IPS-NIHi11 (cell line): ENCODE data around the gene ZDHHC21.
"Not testable (repeated sequence)": the region's sequence is repeated elsewhere in the genome, so short reads cannot be mapped to it uniquely, and the experiment has no call there.

ENCODE experiments used
- DNase-seq: peaks from one replicate; pipeline ENCODE4 v3.0.0; 2012; ENCODE audit warnings: mixed read lengths, low spot score

ZDHHC21 gene

DNA sequence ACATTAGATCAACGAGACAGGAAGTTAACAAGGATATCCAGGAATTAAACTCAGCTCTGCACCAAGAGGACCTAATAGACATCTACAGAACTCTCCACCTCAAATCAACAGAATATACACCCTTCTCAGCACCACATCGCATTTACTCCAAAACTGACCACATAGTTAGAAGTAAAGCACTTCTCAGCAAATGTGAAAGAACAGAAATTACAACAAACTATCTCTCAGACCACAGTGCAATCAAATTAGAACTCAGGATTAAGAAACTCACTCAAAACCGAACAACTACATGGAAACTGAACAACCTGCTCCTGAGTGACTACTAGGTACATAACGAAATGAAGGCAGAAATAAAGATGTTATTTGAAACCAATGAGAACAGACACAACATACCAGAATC is 10.6 kb downstream of the ZDHHC21 start:
- DNase-seq: not testable (repeated sequence)

DNA sequence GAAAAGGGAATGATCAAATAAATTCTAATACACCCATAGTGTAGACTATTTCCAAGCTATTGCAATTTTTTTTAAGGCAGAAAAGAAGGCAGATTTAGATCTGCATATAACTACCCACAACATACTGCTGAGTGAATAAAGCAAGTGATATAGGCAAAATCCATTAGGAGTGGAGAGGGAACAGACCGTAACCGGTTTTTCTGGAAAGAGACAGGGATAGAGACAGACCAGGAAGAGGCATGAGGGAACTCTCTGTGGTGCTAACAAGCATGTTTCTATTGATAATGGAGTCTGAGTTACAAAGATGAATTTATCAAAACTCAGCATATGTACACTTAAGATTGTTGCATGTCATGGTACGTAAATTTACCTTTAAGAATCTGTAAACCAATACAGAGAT is 14.5 kb downstream of the ZDHHC21 start:
- no peak for DNase-seq

DNA sequence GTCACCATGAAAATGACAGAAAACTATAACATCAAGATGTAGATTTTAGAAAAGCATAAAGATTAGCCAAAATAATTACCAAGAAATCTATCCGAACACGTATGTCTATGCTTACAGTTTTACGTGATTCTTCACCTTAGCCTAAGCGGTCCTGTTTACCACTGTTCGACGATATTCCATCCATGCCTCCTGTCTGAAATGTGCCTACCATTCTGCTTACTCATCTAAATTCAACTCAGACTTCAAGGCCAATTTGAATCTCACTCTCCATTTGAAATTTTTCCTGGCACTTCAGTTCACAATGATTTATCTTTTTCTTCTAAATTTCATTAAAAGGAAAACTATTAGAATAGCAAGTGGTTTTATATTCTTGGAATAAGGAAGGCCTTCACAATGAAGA is 15.4 kb downstream of the ZDHHC21 start:
- DNase-seq: no peak

DNA sequence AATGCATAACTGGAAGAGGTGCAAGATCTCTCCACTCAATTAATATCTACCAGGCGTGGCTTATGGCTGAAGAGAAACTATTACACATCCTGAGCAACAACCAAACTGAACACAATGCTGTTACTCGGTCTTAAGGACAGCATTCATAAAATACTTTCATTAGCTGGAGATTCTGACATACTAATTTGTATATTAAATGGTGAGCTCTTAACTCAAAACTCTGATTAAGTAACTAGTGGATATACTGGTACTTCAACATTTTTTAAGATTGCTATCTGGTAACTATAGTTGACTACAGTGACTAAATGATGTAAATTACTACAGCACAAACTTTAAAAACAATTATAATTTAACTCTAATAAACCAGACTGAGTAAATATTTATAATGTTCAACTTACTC is 15.8 kb downstream of the ZDHHC21 start:
- no peak for DNase-seq

DNA sequence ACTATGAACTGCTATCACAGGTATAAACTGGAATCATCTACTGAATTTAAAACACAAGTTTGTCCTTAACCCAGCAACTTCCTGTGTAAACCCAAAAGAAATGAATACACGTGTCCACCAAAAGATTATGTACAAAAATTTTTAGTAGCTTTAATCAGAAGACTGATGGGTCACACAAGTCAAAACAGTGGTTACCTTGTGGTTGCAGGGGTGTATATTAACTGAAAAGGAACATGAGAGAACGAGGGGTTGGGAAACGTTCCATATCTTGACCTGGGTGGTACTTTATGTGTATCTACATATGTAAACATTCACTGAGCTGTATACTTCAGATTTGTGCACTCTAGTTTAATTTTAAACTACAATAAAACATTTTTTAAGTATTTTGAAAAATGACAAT is 18.6 kb downstream of the ZDHHC21 start:
- DNase-seq: no peak

DNA sequence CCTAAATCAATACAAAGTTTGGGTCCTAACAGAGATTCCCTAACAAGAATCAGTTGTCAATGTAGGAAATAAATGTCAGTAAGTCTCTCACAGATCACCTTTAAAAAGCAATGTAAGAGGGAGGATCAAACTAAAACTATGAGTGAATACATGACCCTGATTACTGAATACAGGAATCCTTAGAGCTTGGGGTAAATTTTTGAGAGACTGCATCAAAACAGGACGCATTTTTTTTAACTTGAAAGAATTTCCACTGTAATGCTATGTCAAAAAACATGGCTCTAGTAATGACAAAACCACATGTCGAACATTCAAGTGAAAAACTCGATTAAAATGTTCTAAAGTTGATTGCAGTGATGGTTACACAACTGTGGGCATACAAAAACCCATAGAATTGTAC is 21.9 kb downstream of the ZDHHC21 start:
- DNase-seq: no peak

DNA sequence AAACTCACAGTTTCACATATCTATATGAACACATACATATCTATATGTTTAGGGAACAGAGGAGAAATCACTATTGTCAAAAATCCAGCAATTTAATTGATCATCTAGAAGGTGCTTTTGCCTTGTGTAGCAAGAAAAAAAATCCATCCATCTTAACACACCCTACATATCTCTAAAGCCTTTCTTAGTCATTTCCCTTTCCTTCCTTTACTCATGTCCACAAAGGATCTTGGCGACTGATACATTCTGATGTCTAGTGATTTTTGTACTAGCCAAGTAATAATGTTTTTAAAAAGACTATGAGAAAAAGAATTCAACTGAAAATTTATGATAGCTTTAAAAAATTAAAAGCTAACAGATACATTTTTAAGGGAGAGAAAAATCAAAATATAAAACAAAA is 22.5 kb downstream of the ZDHHC21 start:
- DNase-seq: no peak

DNA sequence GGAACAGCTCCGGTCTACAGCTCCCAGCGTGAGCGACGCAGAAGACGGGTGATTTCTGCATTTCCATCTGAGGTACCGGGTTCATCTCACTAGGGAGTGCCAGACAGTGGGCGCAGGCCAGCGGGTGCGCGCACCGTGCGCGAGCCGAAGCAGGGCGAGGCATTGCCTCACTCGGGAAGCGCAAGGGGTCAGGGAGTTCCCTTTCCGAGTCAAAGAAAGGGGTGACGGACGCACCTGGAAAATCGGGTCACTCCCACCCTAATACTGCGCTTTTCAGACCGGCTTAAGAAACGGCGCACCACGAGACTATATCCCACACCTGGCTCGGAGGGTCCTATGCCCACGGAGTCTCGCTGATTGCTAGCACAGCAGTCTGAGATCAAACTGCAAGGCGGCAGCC is 29.2 kb downstream of the ZDHHC21 start:
- not testable (repeated sequence) for DNase-seq

DNA sequence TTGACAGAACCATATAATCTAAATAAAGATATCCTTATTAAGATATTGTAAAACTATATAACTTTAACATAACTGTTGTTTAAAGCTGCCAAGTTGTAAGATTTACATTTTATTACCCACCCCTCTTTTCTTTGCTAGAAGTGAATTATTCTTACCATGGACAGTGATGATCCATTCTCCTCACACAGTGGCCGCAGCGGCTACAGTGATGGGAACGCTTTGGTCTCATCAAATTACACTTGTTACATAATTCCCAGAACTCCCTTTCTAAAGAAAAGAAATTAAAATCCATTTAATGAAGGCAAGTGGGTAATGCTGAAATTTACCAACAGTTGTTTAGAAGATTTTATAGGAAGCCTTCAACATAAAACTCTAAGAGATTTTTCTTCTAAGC is 31.2 kb downstream of the ZDHHC21 start:
- DNase-seq: no peak

DNA sequence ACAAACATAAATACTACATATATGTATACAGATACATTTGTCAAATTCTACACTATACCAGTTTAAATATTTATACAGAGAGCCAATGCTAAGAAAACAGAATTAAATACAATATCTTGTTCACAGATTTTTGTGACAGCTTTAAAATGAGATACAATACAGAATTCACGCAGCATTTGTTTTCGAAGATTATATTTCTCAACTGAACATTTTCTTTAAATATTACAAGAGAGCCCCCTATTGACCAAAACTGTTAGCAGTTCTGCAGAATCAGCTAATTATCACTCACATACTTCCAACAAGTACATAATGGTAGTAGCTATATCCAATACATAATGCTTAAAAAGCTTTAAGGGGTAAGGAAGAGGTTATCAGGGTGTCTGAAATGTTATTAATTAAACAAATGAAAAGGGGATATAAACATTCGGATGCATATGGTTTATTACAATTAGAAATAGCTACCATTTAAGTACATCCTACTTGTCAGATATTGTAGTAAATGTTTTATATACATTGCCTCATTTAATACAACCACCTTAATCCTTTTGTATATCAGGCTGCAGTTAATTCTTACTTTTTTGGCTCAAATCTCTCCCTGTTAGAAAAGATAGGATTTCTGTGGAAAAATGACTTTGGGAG is 31.7 kb downstream of the ZDHHC21 start:
- peak; percentile 7 for DNase-seq

DNA sequence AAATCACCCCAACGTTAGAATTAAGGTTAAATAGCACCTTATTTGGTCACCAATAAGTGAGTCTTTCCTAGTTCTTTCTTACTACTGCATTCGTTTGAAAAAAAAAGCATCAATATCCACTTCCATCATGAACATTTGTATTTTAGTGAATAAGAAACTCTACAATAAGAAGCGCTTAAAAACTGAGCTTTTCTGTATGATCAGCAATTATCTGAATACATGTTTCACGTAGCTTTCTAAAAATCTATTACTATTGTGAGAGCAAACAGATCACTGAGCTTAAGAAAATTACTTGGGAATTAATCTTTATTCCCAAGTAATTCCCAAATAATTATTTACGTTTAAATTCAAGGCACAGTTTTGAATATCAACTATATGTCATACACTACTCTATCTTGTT is 32.5 kb downstream of the ZDHHC21 start:
- DNase-seq: no peak

DNA sequence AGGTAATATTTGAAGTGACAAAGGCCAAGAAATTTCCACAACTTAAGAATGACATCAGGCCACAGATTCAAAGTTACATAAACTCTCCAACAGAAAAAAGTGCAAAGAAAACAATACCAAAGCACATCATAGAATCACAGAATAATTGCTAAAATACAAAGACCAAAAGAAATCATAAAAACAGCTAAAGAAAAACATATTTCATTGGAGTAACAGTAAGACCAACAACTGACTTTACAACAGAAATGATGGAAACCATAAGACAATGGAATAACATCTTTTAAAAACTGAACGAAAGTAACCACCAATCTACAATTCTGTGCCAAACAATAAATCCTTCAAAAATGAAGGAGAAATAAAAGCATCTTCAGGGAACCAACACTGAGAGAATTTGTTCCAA is 38.3 kb downstream of the ZDHHC21 start:
- no peak for DNase-seq

DNA sequence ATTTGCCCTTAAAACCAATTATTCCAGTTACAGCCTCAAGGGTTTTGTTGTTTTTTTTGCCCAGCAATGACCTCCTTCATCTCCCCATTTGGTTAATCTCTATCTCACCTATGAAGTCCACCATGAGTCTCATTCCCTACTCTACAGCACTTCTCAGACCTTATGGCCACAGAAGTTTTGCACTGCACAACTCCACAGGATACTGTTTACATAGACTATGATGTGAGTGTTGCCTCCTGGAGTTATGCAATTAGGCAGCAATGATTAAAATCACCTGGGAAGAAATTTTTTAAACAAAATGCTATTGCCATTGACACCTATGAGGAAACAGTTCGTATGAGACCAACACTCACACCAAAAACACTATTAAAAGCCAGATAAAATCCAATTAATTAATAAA is 39.7 kb downstream of the ZDHHC21 start:
- no peak for DNase-seq

DNA sequence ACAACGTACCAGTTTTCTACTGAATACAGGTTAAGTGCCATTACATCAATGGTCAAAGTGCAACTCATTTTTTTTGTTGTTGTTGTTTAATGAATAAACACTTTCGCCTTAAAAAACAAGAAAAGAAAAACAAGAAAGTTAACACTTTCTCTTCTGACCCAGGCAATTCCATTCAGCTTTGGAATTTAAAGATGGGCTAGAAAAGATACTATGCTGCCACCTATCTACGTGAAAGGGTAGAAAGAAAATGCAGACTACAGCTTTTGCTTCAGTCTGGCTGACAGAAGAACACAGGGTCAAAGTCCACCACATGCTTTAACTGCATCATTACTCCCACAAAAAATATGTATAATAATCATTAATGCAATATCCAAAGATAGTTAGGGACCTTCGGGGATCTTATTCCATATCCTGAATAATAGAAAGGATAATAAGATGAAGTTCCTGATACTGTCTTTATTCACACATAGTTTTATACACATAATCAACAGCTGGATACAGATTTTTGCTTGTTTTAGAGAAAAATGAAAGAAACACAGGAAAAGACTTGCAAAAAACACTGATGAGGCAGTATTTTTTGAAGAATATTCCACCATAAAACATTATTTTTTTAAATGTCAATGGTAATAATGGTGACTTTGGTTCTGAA is 40.4 kb downstream of the ZDHHC21 start:
- peak; percentile 36 for DNase-seq

DNA sequence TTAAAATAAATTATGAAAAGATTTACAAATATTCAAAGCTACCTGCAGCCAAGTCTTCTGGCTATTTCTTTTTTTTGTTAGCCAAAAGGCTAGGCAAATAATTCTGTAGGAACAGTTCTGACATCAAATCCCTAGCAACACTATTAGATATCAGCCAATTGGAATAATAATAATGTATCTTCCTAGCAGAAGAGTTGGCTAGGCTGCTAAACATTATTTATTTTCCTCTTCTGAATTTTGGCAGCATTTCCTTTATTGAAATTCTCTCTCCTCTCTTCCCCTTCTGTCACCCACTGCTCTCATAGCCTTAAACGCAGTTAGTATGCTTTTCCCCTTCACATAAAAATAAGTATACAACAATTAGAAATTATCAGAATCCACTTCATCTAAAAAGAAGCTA is 42.6 kb downstream of the ZDHHC21 start:
- DNase-seq: no peak

DNA sequence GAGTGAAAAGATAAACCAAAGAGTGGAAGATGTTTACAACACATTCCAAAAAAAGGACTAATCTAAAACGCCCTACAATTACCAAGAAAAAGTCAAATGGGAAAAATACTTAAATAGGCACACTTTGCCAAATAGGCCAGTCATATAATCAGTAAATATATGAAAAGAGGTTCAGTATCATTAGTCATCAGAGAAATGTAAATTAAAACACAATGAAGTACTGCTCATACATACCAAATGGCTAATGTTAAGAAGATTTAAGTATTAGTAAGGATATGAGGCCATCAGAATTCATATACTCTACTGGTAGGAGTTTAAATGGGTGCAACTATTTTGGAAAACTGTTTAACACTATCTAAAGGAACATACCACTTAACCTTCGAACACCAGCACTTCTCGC is 47.6 kb downstream of the ZDHHC21 start:
- DNase-seq: no peak

DNA sequence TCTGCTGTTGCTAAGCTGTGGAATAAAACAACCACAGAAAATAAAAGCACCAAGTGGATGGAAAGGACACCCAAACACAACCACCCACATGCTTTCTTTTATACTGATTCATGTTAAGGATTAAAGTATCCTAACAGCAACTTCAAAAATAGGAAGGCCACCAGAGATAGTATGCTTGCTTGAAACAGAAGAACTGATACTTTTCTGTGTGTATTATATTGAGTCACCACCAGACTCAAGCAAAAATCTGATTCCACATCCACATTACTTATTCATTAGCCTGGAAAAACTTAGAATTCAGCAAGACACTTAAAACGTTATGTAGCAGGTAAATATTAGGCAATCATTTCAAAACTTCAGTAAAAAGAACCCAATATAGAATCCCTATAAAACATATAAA is 52.3 kb downstream of the ZDHHC21 start:
- DNase-seq: no peak

DNA sequence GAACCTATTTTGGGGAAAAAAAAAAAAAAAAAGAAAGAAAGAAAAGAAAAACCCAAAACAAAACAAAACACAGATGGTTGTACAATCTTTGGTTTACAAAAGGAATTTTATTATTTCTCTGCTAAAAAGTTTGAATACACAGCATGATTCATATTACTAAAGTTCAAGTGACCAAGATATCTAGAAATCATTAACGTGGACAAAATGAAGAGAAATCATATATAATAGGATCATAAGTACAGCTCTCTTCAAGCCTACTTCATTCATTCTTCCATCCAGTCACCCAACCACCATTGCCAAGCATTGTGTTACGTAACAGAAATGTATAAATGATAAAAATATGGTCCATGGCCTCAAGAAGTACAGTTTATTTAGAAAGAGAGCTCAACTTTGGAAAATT is 52.9 kb downstream of the ZDHHC21 start:
- no peak for DNase-seq

DNA sequence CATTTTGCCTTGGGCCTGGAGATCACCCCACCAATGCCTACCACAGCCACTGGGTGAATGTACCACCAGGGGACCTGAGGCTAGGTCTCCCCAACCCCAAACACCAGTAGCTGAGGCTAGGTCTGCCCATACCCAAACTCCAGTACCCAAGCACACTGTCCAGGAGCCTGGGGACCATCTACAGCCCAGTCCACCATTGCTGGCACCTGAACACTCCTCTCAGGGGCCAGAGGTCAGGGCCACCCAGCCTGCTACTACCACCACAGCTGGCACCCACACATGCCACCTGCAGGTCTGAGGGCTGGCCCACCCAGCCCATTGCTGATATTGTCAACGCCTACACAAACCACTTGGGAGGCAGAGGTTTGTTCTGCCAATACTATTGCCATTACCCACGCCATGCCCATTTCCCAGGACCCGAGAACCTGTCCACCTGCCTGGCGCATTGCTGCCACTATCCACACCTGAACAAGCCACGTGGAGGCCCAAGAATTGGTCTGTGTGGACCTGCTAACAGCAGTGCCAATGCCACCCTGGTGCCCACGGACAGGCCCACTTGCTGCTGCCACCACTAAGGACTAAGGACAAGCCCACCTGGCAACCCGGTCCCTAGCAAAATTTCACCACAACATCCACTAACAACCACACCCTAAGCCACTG is 59.2 kb downstream of the ZDHHC21 start:
- no peak for DNase-seq

DNA sequence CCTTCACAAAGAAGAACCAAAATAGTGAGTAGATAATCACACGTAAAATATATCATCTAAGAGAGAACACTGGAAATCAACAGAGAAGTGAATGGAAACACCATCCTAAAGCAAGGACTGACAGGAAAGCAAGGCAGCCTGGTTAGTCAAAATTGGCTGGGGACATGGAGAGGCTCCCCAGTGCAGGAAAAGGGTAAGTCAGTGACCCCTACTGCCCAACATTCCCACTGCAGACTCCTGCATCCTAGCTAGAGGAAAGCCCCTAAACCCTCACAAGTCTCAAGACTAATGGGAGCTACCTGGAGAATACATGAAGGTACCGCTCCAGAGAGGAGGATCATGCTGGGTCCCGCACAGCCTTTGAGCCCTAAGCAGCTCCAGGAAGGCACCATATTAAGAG is 60.1 kb downstream of the ZDHHC21 start:
- peak; percentile 19 for DNase-seq

DNA sequence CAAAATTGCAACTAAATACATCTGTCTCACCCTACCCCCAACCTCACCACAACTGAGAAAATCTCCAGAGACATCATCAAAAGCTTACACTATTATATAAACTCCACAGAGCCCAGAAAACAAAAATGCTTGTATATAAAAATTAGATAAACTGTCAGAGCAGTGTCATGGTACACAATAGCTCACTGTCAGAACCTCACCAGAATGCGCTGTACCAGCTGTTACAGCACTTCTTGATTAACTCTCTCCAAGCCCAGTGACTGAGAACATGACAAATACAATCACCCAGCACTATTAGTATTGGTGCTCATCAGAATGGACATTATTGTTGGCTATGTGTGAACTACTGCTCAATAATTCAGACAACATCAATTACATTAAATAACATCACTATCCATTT is 65.7 kb downstream of the ZDHHC21 start:
- DNase-seq: no peak

DNA sequence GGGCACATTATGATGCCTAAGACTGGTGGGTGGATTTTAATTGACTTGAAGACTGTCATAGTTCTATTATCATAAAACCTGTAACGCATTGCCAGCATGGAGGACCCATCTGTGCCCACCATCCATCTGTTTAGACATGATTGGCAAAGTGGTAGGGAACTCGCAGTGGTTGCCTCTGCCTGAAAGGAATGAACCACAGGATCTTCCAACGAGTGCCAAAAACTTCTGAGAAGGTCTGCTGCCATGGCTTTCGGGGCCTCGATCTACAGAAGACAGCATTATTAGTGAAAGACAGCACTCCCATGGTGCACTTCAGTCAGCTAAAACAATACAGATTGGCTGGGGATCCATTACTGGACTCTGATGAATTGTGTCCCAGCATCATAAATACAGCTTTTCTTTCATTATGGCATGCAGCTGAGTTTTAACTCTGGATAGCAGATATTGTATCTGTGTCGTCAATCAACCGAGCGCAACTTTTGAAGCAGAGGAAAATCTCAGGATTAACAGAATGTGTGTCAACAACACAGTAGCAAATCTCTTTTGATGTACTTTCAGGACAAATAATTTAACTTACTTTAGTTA is 74.3 kb downstream of the ZDHHC21 start:
- no peak for DNase-seq
